EH (cell line): Measurements from ENCODE around the gene KRTAP4-11.
A peak's percentile ranks its signal among the peaks of the same experiment; 100 is the strongest.
"Not testable (repeated sequence)": the region's sequence is repeated elsewhere in the genome, so short reads cannot be mapped to it uniquely, and the experiment has no call there.

ENCODE experiments used
- DNase-seq: peaks from one replicate; pipeline ENCODE4 v3.0.0-alpha.2; 2015; ENCODE audit warnings: low read depth

KRTAP4-11 gene

GRCh38 chr17:41117846-41118386, at the start of gene KRTAP4-11:
Gene KRTAP4-11 (minus strand): TSS chr17:41118373. CDS start chr17:41118315, 58 bp downstream.
- DNase-seq: peak; percentile 29

- no peak for DNase-seq
Measured at GRCh38 chr17:41167561-41167960, 49.4 kb upstream of the KRTAP4-11 start.

- peak; percentile 23 for DNase-seq
Measured at GRCh38 chr17:41163828-41164227, 45.7 kb upstream of the KRTAP4-11 start.

GRCh38 chr17:41160648-41161047, 42.5 kb upstream of the KRTAP4-11 start, which contains the start of gene KRTAP4-4:
Gene KRTAP4-4 (minus strand): TSS chr17:41160748. CDS start chr17:41160691, 57 bp downstream.
- no peak for DNase-seq

- not testable (repeated sequence) for DNase-seq
Measured at GRCh38 chr17:41160190-41160589, 42.0 kb upstream of the KRTAP4-11 start.

- no peak for DNase-seq
Measured at GRCh38 chr17:41153856-41154255, 35.7 kb upstream of the KRTAP4-11 start.

GRCh38 chr17:41151525-41151924, 33.4 kb upstream of the KRTAP4-11 start:
- no peak for DNase-seq

- no peak for DNase-seq
Measured at GRCh38 chr17:41150026-41150425, 31.9 kb upstream of the KRTAP4-11 start.

GRCh38 chr17:41149652-41149985, 31.4 kb upstream of the KRTAP4-11 start, which contains the start of gene KRTAP4-5:
Gene KRTAP4-5 (minus strand): TSS chr17:41149825. CDS start chr17:41149767, 58 bp downstream.
- DNase-seq: no peak

- DNase-seq: not testable (repeated sequence)
Measured at GRCh38 chr17:41148971-41149651, 30.9 kb upstream of the KRTAP4-11 start.

- DNase-seq: no peak
Measured at GRCh38 chr17:41147531-41148204, 29.5 kb upstream of the KRTAP4-11 start.

GRCh38 chr17:41145261-41145660, 27.1 kb upstream of the KRTAP4-11 start:
- DNase-seq: no peak

- no peak for DNase-seq
Measured at GRCh38 chr17:41144846-41145245, 26.7 kb upstream of the KRTAP4-11 start.

GRCh38 chr17:41141361-41141760, 23.2 kb upstream of the KRTAP4-11 start:
- DNase-seq: no peak

GRCh38 chr17:41140360-41141131, 22.4 kb upstream of the KRTAP4-11 start, which contains the start of gene KRTAP4-6:
Gene KRTAP4-6 (minus strand): TSS chr17:41140544. CDS start chr17:41140487, 57 bp downstream.
- DNase-seq: peak; percentile 93

- not testable (repeated sequence) for DNase-seq
Measured at GRCh38 chr17:41139865-41140264, 21.7 kb upstream of the KRTAP4-11 start.

- DNase-seq: peak; percentile 47
Measured at GRCh38 chr17:41133880-41134735, 15.9 kb upstream of the KRTAP4-11 start.

- peak; percentile 60 for DNase-seq
Measured at GRCh38 chr17:41131979-41132378, 13.8 kb upstream of the KRTAP4-11 start.

GRCh38 chr17:41127371-41127770, 9.2 kb upstream of the KRTAP4-11 start:
- DNase-seq: no peak

- DNase-seq: no peak
Measured at GRCh38 chr17:41126412-41126811, 8.2 kb upstream of the KRTAP4-11 start.

GRCh38 chr17:41125064-41125463, 6.9 kb upstream of the KRTAP4-11 start:
- no peak for DNase-seq
